Hindlimb muscle (tissue), 1 donor: Measurements from ENCODE around the gene WIPF1. TPM values are rescaled to one million over a fixed set of nuclear protein-coding genes. Genes with fewer than 3 reads are reported as not detected.

Experiments used
- DNase-seq: peaks from one replicate; pipeline ENCODE4 v3.0.0-alpha.2; 2013
- polyA plus RNA-seq: library from polyadenylated mRNA; unstranded; fragments of 120-200 nt; gene quantifications from one replicate; pipeline ENCODE4 v1.2.1, GENCODE V29; 2013; ENCODE audit not compliant: insufficient read length

The WIPF1 gene
- polyA plus RNA-seq, 1 donor, result 39.0 TPM

GRCh38 chr2:174621323-174621722 is 23.7 kb upstream of the WIPF1 start:
- no peak for DNase-seq

- DNase-seq, result no peak
These were observed 20.6 kb upstream of the WIPF1 start for GRCh38 chr2:174618179-174618578.

GRCh38 chr2:174617718-174618117 is 20.1 kb upstream of the WIPF1 start:
- no peak for DNase-seq

- no peak for DNase-seq
These were observed 19.5 kb upstream of the WIPF1 start for GRCh38 chr2:174617120-174617519.

- no peak for DNase-seq
These were observed 18.4 kb upstream of the WIPF1 start for GRCh38 chr2:174615871-174616436.

GRCh38 chr2:174614261-174614660 is 16.7 kb upstream of the WIPF1 start:
- DNase-seq, result no peak

- DNase-seq, result no peak
These were observed 15.9 kb upstream of the WIPF1 start for GRCh38 chr2:174613531-174613930.

- DNase-seq, result no peak
These were observed 15.4 kb upstream of the WIPF1 start for GRCh38 chr2:174612970-174613369.

GRCh38 chr2:174611854-174612253 is 14.2 kb upstream of the WIPF1 start:
- DNase-seq, result no peak

- DNase-seq, result no peak
These were observed 13.4 kb upstream of the WIPF1 start for GRCh38 chr2:174611006-174611405.

- DNase-seq, result no peak
These were observed 12.8 kb upstream of the WIPF1 start for GRCh38 chr2:174610243-174610995.

GRCh38 chr2:174609261-174609660 is 11.7 kb upstream of the WIPF1 start:
- no peak for DNase-seq

- no peak for DNase-seq
These were observed 11.2 kb upstream of the WIPF1 start for GRCh38 chr2:174608866-174609214.

GRCh38 chr2:174607989-174608865 is 10.6 kb upstream of the WIPF1 start:
- no peak for DNase-seq

GRCh38 chr2:174607584-174607983 is 10.0 kb upstream of the WIPF1 start:
- DNase-seq, result no peak

- DNase-seq, result no peak
These were observed 8.7 kb upstream of the WIPF1 start for GRCh38 chr2:174606336-174606735.

GRCh38 chr2:174605687-174606086 is 8.1 kb upstream of the WIPF1 start:
- DNase-seq, result no peak

GRCh38 chr2:174603280-174603679 is 5.7 kb upstream of the WIPF1 start:
- DNase-seq, result peak; percentile 71

- no peak for DNase-seq
These were observed 5.1 kb upstream of the WIPF1 start for GRCh38 chr2:174602745-174603144.

GRCh38 chr2:174600349-174600748 is 2.7 kb upstream of the WIPF1 start:
- no peak for DNase-seq

- no peak for DNase-seq
These were observed 1.8 kb upstream of the WIPF1 start for GRCh38 chr2:174599310-174599921.

GRCh38 chr2:174597009-174597344 is 627 bp downstream of the WIPF1 start:
- no peak for DNase-seq

- no peak for DNase-seq
These were observed 1.7 kb downstream of the WIPF1 start for GRCh38 chr2:174595891-174596397.
